Stimulated activated CD8-positive, alpha-beta memory T cell treated with anti-CD3 and anti-CD28 coated beads, Interleukin-12 subunit alpha, Interleukin-12 subunit beta, amount 100 ng/mL, for 4 hours (primary cell): ENCODE data around the gene FAM110D.

Experiments
- DNase-seq: peaks from one replicate; pipeline ENCODE4 v3.0.0-alpha.2; 2020; ENCODE audit warnings: low read depth

Gene FAM110D

GRCh38 chr1:26189331-26189730 is 30.5 kb downstream of the FAM110D start:
- DNase-seq: no peak

- no peak for DNase-seq
Measured at GRCh38 chr1:26189751-26190275, 30.9 kb downstream of the FAM110D start.

- DNase-seq: no peak
Measured at GRCh38 chr1:26190373-26190987, 31.6 kb downstream of the FAM110D start, which contains the start of gene CATSPER4. Gene CATSPER4, plus strand, starts transcription at chr1:26190602. Its CDS starts 26 bp downstream, at chr1:26190628.

GRCh38 chr1:26191739-26192138 is 32.9 kb downstream of the FAM110D start:
- no peak for DNase-seq

GRCh38 chr1:26195805-26196204 is 36.9 kb downstream of the FAM110D start:
- DNase-seq: no peak

GRCh38 chr1:26197301-26197700 is 38.4 kb downstream of the FAM110D start:
- no peak for DNase-seq

GRCh38 chr1:26197813-26198212 is 38.9 kb downstream of the FAM110D start:
- no peak for DNase-seq

- no peak for DNase-seq
Measured at GRCh38 chr1:26200413-26200812, 41.5 kb downstream of the FAM110D start.

GRCh38 chr1:26203642-26204318 is 44.9 kb downstream of the FAM110D start:
- no peak for DNase-seq

GRCh38 chr1:26210147-26210870 is 51.4 kb downstream of the FAM110D start:
- no peak for DNase-seq

GRCh38 chr1:26212726-26213125 is 53.8 kb downstream of the FAM110D start:
- no peak for DNase-seq

- DNase-seq: no peak
Measured at GRCh38 chr1:26213335-26213905, 54.5 kb downstream of the FAM110D start.
